Fibroblast of skin of right biceps (primary cell): ENCODE results near the gene ARHGAP26.

Experiments used
- DNase-seq: peaks from one replicate; pipeline ENCODE4 v3.0.0-alpha.2; 2013

The ARHGAP26 gene

DNA sequence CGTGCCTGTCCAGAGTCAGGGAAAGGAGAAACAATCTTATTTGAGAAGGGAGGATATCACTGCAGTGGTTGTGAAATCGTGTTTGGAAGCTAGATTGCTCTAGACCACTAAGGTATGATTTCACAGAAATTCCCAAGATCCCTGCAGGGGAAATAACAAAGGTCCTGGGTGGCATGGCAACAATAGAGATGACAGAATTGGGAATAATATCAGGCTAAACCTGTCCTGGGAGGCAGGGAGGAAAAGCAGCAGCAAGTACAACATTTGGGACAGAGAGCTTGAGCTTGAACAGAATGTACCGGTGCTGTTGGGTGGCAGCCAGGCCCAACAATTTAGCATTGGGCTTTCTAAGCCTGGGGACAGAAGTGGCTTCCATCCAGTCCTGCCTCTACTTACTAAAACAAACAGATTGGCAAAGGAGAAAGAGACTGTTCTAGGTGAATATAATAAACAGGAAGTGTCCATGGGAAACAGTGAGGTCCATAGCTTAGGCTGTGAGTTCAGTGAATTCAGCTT is 17.0 kb upstream of the ARHGAP26 start:
- peak; percentile 36 for DNase-seq

DNA sequence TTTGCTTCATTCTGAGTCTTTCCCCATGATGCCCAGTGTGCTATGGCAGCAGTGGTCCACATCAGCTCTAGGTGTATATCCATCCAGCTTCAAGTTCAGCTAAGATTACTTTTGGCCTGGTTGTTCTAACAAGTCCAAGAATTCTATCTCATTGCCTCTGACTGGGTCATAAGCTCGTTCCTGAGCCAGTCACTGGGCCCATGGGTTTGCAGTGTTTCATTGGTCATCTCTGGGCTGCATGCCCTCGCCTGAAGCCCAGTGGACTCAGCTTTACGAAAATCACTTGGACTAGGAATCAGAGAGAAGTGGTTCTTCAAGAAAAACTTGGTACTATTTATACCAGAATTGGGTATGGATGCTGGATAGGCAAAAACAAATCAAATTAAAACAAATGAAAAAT is 16.1 kb upstream of the ARHGAP26 start:
- no peak for DNase-seq

DNA sequence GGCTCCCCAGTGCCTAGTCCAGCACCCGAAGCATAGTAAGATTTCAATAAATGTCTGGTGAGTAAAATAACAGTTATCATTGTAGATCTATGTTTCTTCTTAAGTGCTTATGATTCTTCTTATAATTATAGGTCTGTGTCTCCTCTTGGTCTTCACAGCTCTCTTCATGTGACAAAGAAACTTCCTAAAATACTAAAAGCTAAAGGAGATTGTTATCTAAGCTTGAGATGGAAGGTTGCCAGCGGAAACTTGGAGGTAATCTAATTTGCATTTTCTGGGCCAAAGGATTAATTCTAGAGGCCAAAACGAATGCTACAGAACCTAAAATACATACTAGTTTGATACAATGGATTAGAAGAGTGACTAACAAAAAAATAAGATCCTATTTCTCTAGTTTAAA is 13.6 kb upstream of the ARHGAP26 start:
- no peak for DNase-seq

DNA sequence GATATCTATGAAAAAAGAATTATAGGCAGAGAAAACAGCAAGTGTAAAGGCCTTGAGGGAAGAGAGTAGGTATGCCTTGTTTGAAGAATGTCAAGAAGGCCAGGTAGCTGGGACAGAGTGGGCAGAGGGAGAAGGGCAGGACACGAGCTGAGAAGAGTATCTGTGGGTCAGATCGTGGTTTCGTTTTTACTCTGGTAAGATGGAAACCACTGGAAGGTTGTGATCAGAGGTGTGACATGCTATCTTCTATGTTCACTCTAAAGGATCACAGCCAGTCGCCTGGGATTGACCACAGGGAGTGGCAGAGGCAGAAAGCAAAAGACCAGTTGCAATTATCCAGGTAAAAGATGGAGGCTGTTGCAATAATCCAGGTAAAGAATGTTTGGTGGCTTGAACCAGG is 12.6 kb upstream of the ARHGAP26 start:
- DNase-seq, result no peak

DNA sequence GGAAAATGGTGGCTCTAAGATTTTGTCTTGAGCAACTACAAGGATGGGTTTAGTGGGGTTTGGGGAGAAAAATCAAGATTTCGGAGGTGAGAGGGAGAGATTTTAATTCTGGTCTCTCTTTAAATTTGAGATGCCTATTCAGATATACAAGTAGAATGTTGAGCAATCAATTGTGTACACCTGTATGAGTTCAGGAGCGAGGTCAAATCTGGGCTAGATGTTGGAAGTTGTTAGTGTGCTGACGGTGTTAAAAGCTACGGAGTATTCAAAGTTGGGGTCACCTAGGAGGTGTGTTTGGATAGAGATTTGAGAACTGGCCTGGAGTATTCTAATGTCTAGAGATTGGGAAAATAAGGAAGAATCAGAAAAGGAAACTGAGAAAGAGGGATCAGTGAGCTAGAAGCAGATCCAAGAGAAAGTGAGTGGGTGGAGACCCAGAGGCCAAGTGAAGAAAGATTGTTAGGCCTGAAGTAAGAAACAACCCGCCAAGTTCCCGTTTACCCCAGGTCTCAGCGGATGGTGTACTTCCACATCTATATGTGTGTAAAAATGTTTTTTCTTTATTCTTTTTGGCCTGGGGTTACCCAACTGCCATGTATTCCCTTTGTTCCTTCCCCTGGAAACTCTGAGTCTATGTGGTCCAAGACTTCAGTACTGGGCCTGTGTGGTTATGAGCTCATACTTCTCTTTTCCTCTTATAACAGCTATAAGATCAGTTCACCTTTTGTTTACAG is 11.9 kb upstream of the ARHGAP26 start:
- DNase-seq, result no peak

DNA sequence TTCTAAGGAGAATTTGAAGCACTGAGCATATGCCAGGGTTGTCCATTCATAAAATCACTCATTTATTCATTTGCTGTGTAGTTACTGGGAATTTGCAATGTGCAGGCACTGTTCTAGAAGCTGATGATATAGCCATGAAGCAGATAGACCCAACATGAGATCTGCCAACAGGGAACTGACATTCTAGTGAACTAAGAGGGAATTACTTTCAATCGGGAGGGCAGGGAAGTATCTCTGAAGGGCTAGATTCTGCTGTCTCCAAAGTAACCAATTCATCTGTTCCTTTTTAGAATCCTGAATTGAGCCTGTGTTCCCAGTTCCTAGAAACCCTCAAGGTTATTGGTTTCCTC is 11.4 kb upstream of the ARHGAP26 start:
- no peak for DNase-seq

DNA sequence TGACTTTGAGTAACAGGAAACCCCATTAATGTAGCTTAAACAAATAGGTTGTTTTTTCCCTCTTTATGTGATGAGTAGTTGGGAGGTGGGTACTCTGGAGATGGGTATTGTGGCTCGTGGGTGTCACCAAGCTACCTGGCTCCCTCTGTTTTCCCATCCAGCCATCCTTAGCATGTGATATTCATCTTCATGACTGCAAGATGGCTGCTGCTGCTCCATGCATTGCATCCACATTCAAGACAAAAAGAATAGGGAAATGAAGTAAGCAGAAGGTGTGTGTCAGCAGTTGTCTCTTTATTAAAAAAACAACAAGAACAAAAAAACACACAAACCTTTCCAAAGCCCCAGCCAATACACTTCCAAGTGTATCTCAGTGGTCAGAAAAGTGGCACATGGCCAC is 6.5 kb upstream of the ARHGAP26 start:
- no peak for DNase-seq

DNA sequence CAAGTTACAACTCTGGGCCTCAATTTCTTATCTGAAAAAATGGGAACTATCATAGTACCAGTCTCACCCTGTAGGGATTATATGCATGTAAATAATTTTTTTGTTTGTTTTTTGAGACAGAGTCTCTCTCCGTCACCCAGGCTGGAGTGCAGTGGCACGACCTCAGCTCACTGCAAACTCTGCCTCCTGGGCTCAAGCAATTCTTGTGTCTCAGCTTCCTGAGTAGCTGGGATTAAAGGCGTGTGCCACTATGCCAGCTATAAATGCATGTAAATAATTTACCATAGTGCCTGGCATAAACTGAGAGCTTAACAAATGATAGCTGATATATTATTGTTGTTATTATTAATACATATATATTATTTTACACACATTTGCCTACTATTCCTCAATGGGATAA is 3.0 kb upstream of the ARHGAP26 start:
- DNase-seq, result no peak

DNA sequence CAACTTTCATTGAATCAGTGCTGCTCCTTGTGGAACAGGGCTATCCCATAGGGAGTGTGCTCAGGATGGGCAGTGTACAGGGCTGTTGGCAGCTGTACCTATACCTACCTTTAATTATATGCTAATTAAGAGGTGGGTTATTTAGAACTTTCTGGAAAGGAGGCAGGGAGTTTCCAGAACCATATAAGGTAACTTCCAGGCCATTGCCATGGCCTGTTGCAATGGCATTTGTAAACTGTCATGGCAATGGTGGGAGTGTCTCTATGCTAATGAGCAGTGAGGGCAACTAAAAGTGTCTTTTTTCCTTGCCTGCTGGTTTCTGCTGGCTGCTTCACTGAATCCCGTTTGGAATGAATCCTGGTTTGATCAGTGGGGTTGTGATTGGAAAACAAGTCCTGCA is 2.3 kb upstream of the ARHGAP26 start:
- no peak for DNase-seq

DNA sequence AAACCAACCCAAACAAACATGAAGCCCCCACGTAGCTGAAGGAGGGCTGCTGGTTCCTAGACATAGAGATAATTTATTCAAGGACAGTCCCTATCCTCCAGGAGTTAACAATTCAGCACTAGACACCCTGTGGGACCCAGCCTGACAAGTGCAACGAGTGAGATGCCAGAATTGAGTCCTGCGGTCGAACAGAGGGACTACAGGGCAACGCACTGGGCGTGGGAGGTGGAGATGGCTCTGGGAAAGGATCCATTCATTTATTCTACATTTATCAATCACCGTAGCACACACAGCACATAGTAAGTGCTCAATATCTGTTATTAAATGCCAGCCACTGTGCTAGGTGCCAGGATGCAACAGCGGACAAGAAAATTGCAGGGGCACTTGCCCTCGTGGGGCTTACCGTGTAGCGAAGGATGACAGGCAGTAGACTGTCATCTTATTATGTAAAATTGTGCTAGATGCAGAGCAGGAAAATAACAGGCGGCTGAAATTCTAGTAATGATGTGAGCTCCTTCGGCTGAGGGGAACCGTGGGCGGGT is 855 bp upstream of the ARHGAP26 start:
- no peak for DNase-seq

DNA sequence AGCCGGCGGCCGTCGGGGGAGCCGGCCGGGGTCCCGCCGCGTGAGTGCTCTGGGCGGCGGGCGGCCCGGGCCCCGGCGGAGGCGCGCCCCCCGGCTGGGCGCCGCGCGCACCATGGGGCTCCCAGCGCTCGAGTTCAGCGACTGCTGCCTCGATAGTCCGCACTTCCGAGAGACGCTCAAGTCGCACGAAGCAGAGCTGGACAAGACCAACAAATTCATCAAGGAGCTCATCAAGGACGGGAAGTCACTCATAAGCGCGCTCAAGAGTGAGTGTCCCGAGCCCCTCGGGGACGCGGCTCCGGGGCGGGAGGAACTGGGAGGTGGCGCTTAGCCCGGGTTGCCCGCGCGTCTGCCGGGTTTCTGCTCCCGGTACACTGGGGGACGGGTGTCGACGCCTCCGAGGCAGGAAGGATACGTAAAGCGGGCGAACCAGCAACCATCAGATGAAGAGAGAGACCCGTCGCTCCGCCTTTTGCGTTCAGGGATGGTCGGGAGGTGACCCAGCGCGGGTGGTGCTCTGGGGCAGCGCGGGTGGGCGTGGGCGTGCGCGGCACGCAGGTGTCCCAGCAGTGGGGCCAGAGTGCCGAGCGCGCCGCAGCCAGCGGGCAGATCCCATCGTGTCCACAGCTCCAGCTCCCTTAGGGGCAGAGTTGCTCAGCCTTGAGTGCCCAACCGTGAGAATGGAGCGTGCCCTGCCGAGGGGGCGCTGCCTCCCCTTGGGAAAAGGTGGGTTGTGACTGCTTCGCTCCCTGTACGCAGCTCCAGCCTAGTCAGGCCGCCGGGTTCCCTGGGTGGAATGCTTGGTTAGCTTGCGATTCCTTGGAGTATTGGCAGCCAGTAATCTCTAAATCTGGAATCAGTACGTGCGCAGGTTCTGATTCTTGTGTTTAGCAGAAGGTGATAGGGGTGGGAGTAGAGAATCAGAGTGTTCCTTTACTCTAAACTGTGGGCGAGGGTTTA is 753 bp downstream of the ARHGAP26 start:
- no peak for DNase-seq

DNA sequence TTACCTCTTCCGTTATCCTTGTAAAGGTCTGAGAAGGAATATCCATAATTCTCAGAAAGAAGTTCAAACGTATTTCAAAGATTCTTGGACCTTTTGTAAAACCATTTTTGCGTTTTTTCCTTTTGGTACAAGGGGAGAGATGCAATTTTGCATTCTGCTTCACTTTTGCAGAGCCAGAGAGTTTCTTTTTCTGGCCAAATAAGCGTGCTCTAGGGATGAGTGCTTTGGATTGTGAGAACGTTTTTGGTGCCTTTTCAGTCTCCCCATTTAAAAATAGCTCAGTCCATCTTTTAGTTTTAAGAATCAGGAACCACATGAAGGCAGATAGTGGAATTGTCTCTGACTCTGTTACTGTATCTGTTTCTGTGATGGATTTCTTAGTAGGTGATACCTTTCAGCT is 1.5 kb downstream of the ARHGAP26 start:
- no peak for DNase-seq

DNA sequence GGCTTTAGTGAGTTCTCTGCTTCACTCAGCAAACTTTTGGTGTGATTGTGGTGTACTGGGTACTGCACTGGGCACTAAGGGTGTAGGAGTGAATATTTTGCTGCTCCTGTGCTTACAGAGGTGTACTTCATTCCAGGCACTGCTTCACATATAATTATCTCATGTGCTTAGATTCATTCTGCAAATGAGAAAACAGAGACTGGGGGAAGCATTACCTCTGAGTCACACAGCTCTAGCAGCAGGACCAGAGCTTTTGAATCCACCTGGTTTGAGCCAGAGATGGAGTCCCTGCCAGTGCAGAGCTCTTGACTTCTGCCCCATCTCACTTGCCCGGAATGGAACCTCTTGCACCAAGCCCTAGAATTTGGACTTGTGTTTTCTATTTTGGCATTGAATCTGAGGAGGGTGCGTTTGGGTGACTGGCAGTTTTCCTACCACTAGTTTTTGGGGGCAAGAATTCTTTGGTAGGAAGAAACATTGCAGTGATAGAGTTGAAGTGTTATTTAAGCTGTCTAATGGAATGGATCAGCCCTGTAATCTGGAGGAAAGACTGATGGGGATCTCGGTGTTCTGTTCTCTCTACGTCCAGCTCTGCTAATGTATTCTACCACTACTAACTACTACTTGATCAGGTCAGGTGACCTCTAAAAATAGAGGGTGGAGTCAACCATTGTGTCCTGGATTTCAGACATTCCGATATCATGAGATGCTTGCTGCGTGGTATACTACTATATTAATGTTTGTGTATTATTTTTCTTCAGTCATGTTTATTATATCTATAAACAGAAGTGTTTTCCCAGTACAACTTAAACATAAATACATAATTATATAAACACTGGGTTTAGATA is 2.5 kb downstream of the ARHGAP26 start:
- no peak for DNase-seq

DNA sequence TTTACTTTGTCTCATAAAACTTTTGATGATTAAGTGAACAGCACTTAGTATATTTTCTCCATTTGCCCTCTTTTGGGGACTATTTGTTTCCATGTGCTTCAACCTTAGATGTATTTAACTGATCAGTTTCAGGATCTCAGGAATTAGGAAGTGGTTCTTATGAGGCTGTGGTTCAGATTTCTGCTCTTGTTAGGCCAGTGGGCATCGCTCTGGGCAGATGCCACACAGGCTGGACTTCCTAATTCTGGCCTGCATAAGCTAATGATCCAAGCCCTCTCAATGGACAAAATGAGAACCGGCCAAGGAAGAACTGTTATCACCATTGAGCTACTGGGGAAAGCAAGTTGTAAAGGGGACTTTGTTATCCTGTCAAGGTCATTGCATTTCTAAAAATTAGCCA is 6.9 kb downstream of the ARHGAP26 start:
- DNase-seq, result no peak

DNA sequence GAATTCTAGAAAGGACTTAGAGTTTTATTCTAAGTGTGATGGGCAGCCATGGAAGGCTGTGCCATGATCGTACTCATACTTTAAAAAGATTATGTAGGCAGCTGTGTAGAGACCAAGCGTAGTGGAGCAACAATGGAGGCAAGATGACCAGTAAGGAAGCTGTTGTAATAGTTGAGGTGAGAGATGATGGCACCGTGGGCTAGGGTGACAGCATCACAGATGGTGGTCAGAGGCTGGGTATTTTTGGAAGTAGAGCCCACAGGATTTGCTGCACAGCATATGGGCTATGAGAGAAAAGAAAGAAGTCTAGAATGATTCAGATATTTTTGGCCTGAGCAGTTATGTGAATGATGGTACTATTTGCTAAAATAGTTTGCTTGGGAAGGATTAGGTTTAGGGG is 7.7 kb downstream of the ARHGAP26 start:
- no peak for DNase-seq

DNA sequence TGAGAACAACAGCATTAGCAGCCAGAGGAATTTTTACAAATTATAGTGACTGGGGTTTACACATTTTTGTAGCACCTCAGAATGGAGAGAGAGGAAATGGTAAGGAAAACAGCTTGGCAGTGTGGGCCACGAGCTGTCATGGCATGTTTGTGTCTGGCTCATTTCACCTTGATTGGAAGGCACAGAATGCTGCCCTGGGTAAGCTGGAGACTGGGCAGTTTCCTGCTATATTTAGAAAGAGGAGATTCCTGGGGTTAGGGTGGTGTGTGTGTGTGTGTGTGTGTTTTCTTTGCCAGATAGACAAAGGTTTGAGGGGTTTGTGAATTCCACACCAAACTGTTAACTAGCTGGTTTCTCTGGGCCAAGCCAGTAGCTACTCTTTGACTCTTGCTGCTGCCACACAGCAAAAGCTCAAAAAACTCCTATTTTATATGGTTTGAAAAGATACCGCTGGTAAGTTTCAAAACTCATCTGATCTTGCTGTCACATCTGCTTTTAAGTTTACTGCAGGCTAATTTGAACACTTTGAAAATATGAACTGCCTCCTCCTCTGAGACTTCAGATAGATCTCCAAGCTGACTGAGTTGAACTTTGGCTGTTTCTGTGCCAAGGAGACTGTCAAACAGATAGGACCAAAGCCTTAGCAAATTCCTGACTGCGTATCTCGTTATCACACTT is 9.1 kb downstream of the ARHGAP26 start:
- peak; percentile 29 for DNase-seq

DNA sequence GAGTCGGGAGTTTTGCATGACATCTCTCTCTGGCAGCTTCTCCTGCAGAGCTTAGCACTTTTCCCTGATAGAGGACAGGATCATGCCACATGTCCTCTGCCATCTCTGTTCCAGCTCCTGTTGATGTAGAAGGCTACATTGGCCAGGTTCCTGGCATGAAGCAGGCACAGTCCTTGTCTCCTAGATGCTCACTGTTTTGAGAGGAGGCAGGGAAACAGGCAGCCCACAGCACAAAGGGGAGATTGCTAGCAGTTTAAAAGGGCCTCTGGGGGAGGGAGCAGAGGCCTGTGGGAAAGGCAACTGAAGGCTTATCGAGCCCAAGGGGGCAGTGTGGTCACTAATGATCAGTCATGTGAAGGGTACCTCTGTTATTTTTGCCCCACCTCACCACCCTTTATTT is 10.7 kb downstream of the ARHGAP26 start:
- DNase-seq, result no peak

DNA sequence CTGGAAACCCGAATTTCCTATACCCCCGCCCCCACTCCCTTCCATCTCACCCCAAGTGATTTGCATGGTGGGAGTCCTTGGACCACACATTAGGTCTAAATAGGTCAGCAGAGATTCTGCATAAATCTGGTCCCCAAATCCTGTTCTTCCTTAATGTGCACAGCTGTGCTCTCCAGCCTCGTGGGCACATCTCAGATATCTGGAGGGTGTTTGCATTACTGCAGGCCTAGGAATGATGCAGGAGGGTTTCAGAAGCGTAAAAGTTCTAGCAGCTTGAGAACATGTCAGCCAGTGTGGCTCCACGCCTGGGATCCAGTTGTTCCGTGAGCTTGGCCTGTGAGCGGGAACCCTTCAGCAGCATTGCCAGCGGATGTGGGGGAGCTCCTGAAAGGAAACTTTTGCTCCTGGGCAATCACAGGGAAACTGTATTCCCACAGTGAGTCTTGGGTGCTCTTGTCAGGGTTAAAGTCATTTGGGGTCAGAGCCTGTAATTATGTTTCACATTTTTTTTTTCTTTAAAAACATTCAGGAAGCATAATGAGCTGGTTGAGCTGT is 12.9 kb downstream of the ARHGAP26 start:
- no peak for DNase-seq

DNA sequence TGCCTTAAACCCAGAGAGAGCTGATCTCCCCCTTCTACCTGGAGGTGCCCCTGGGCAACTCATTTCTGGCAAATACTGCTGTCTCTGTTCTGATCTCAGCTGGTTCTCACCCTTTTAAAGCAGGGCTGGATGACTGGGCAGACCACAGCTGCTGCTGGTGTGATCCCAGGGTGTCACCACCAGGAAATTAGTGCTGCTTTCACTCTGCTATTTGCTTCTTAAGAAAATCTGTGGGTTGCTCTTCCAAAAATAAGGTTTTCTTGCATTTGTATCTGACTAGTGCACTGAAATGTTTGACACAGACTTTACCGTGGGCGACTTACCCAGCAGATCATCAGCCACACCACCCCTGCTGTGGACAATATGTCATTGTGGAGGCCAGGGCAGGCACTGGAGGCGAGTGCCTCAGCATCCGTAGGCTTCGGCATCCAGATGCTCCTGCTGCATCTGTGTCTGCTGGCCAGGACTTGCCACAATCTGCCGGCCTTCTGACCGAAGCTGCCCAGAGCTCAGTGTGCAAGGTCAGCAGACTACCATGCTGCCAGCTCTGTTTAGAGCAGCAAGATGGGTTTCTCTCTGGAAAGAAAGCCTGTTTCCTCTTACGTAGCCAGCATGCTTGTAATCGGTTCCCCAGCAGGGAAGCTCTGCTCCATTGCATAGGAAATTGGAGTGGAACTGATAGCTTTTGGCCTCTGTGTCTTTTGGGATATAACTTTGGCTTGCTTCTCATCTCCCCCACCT is 13.6 kb downstream of the ARHGAP26 start:
- DNase-seq, result no peak

DNA sequence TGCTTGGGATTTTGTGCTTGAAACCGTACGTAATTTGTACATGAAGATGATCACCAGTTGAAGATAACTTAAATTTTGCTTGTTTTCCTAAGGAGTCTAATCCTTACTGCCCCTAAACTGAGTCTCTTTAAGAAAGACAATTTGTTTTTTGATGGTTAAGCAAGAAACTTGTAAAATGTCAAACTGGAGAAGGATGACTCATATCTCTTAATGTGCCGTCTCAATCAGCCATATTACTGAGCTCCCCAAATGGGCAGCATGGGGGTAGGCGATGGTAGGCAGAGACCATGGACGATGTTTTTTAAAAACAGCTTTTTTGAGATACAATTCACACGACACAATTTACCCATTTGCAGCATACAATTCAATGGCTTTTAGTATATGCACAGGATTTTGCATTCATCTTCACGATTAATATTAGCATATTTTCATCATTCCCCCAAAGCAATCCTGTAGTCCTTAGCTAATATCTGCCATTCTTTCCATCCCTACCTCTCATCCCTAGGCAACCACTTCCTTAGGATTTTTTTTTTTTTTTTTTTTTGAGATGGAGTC is 14.3 kb downstream of the ARHGAP26 start:
- no peak for DNase-seq

DNA sequence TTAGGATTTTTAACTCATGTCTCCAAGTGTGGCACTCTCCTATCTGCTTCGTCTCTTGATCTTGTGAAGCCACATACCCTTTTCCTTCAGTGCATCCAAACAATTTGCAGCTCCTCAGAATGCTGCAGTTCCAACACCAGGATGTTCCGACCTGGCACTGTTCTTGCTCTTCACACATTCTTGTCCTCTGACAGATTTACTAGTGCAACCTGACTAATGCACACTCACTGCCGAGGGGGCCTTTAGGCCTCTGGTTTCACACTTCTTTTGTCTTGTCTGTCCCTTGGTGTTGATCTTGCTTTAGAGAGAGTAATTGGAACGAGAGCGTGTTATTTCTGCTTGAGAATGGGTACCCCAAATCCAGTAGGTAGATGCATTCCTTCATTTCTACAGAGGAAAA is 15.0 kb downstream of the ARHGAP26 start:
- DNase-seq, result peak; percentile 38
